Esophagus muscularis mucosa (tissue), 3 donors: ENCODE results near the gene ACVR1.

Source experiments
- CTCF ChIP-seq, 3 experiments: fragments of 200-600 bp in 2 of 3; fragments of 450-650 bp in 1 of 3; sonication (generic) in 2 of 3; IDR thresholded peaks; one replicate each; pipeline ENCODE4 v1.5.1; 2017 to 2019; ENCODE audit warnings: antibody characterized with exemption in 3 of 3, mild to moderate bottlenecking in 2 of 3, moderate library complexity in 1 of 3
- POLR2A ChIP-seq: fragments of 450-650 bp; IDR thresholded peaks from one replicate; pipeline ENCODE4 v1.6.1; 2017; ENCODE audit warnings: antibody characterized with exemption, moderate library complexity, mild to moderate bottlenecking, low read depth
- POLR2AphosphoS5 ChIP-seq, 2 donors: sonication (generic); formaldehyde crosslinking; IDR thresholded peaks; one replicate each; pipeline ENCODE4 v1.6.1; 2017; ENCODE audit warnings: antibody characterized with exemption in 2 of 2

GRCh38 chr2:157848213-157848612 is 27.9 kb downstream of the ACVR1 start:
- TF ChIP-seq CTCF (IDR thresholded peaks at IDR 0.05) (no peak), POLR2A (no peak), POLR2AphosphoS5 (IDR thresholded peaks at IDR 0.05) (no peak)
